HG03575 (cell line): ENCODE data around the gene SLC22A4.

Source experiments
- ATAC-seq: cut with Tn5 transposase; IDR thresholded peaks from one replicate; pipeline ENCODE4 v1.9.1; 2021; ENCODE audit not compliant: unreplicated experiment, insufficient number of reproducible peaks, low FRiP score; ENCODE audit errors: extremely low read depth

The SLC22A4 gene

GRCh38 chr5:132384506-132385050 lies 90.4 kb downstream of the SLC22A4 start:
- no peak for ATAC-seq

GRCh38 chr5:132385326-132386105 lies 91.3 kb downstream of the SLC22A4 start:
- no peak for ATAC-seq

GRCh38 chr5:132386644-132387286 lies 92.6 kb downstream of the SLC22A4 start:
- no peak for ATAC-seq

- no peak for ATAC-seq
These were observed 93.5 kb downstream of the SLC22A4 start for GRCh38 chr5:132387640-132388117.

GRCh38 chr5:132388244-132389050 lies 94.3 kb downstream of the SLC22A4 start:
- no peak for ATAC-seq

- ATAC-seq: no peak
These were observed 94.8 kb downstream of the SLC22A4 start for GRCh38 chr5:132389051-132389331.

GRCh38 chr5:132389585-132390286 lies 95.5 kb downstream of the SLC22A4 start:
- no peak for ATAC-seq

- ATAC-seq: no peak
These were observed 97.1 kb downstream of the SLC22A4 start for GRCh38 chr5:132391247-132391646.

GRCh38 chr5:132391870-132392269 lies 97.7 kb downstream of the SLC22A4 start:
- ATAC-seq: no peak

- ATAC-seq: no peak
These were observed 98.2 kb downstream of the SLC22A4 start for GRCh38 chr5:132392411-132392810.

- ATAC-seq: no peak
These were observed 99.0 kb downstream of the SLC22A4 start for GRCh38 chr5:132392978-132393825.
